Measurements from ENCODE around the gene PDE7B.

DNA sequence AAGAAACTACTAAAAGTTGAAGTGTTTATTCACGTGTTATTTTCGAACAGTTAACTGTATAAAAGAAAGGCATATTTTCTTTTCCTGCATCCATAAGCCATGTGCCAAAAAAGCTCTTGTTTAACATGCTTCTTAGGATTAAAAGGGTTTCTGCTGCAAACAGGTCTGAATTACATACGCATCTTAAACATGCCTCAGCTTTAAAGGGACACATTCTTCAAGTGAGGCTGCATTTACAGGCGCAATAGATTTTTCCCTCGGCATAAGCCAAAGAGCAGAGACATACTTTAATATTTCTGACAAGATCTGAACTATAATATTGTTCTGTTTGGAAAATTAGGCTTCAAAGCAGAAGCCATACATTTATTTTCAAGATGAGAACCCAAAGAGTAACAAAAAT lies 39.4 kb downstream of the PDE7B start:
- TF ChIP-seq CTCF (IDR thresholded peaks at IDR 0.05) (no peak), EZH2 (IDR thresholded peaks at IDR 0.05; ENCODE audit: borderline replicate concordance, insufficient read depth, low read depth, low read length, poor library complexity, severe bottlenecking) (no peak)
